ENCODE data around the gene TDRD9. TPM values are rescaled to one million over a fixed set of nuclear protein-coding genes. Genes with fewer than 3 reads are reported as not detected.

The TDRD9 gene
- total RNA-seq, 1 experiment from 2014 or later: not detected

DNA sequence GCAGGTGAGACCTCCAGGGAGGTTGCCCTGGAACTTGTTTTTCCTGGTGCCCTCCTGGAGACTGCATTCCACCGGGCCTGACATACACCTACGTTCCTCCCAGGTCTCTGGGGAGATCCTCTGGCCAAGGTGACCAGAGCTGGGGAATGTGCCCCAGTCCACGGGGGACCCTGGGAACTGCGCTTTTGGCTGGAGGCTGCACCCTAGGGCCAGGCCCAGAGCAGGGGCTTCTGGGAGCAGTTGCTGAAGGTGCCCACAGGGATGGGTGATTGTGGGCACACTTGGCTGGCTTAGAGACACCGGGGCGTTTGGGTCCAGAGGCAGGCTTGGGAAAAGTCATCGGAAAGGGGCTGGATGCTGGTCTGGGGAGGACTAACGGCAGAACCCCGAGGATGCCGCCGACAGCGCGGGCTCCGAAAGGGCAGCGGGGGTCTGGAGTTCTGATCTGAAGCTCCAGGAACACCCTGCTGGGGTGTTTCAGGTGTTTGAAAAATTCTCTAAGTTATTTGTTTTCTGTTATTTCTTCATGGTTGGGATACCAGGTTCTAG is 36.5 kb upstream of the TDRD9 start:
- no peak for TF ChIP-seq SIN3A (IDR thresholded peaks at IDR 0.05; ENCODE audit: borderline replicate concordance, insufficient read depth, low read depth, low read length)
- TF ChIP-seq TCF7L2 (IDR thresholded peaks at IDR 0.05; ENCODE audit: low read depth, low read length): no peak
- TF ChIP-seq POLR2AphosphoS5 (IDR thresholded peaks at IDR 0.05; ENCODE audit: low read depth, low read length): no peak
- TF ChIP-seq, protein P1, sequence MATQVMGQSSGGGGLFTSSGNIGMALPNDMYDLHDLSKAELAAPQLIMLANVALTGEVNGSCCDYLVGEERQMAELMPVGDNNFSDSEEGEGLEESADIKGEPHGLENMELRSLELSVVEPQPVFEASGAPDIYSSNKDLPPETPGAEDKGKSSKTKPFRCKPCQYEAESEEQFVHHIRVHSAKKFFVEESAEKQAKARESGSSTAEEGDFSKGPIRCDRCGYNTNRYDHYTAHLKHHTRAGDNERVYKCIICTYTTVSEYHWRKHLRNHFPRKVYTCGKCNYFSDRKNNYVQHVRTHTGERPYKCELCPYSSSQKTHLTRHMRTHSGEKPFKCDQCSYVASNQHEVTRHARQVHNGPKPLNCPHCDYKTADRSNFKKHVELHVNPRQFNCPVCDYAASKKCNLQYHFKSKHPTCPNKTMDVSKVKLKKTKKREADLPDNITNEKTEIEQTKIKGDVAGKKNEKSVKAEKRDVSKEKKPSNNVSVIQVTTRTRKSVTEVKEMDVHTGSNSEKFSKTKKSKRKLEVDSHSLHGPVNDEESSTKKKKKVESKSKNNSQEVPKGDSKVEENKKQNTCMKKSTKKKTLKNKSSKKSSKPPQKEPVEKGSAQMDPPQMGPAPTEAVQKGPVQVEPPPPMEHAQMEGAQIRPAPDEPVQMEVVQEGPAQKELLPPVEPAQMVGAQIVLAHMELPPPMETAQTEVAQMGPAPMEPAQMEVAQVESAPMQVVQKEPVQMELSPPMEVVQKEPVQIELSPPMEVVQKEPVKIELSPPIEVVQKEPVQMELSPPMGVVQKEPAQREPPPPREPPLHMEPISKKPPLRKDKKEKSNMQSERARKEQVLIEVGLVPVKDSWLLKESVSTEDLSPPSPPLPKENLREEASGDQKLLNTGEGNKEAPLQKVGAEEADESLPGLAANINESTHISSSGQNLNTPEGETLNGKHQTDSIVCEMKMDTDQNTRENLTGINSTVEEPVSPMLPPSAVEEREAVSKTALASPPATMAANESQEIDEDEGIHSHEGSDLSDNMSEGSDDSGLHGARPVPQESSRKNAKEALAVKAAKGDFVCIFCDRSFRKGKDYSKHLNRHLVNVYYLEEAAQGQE (IDR thresholded peaks at IDR 0.05; ENCODE audit: insufficient read depth in 1 of 2, low read depth in 2 of 2, low read length in 1 of 2): no peak
- TF ChIP-seq, protein P2, sequence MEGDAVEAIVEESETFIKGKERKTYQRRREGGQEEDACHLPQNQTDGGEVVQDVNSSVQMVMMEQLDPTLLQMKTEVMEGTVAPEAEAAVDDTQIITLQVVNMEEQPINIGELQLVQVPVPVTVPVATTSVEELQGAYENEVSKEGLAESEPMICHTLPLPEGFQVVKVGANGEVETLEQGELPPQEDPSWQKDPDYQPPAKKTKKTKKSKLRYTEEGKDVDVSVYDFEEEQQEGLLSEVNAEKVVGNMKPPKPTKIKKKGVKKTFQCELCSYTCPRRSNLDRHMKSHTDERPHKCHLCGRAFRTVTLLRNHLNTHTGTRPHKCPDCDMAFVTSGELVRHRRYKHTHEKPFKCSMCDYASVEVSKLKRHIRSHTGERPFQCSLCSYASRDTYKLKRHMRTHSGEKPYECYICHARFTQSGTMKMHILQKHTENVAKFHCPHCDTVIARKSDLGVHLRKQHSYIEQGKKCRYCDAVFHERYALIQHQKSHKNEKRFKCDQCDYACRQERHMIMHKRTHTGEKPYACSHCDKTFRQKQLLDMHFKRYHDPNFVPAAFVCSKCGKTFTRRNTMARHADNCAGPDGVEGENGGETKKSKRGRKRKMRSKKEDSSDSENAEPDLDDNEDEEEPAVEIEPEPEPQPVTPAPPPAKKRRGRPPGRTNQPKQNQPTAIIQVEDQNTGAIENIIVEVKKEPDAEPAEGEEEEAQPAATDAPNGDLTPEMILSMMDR (IDR thresholded peaks at IDR 0.05): no peak
- ATAC-seq (no peak), DNase-seq (ENCODE audit: low read depth, low spot score) (no peak)
- no peaks in the 10 kb centered on the region for H3K36me3 ChIP-seq (ENCODE audit: control insufficient read depth, insufficient read depth, low read length)
- CTCF ChIA-PET: no interaction called here
- no peaks in the 10 kb centered on the region for H3K27me3 ChIP-seq (ENCODE audit: control insufficient read depth, insufficient read depth, low read length)
- H3K4me1 ChIP-seq (ENCODE audit: control insufficient read depth, insufficient read depth, low read length): no peaks in the 10 kb centered on the region
- intact Hi-C loops (cut with micrococcal nuclease; ENCODE audit: unreplicated experiment): no loop called here
- H3K9me3 ChIP-seq (ENCODE audit: control insufficient read depth, insufficient read depth, low read depth, low read length): no peaks in the 10 kb centered on the region
- in situ Hi-C loops (cut with HindIII; ENCODE audit: low pct_unique_long_range_greater_than_20kb, low sequenced_read_pairs): no loop called here
- H3K4me3 ChIP-seq (ENCODE audit: low read depth in 2 of 2, low read length in 2 of 2): no peak overlapping the region
- POLR2A ChIA-PET: no interaction called here
- no peak overlapping the region for H3K27ac ChIP-seq (ENCODE audit: low read length)
- no TSS peak for BruUV-seq (replicated peaks)

DNA sequence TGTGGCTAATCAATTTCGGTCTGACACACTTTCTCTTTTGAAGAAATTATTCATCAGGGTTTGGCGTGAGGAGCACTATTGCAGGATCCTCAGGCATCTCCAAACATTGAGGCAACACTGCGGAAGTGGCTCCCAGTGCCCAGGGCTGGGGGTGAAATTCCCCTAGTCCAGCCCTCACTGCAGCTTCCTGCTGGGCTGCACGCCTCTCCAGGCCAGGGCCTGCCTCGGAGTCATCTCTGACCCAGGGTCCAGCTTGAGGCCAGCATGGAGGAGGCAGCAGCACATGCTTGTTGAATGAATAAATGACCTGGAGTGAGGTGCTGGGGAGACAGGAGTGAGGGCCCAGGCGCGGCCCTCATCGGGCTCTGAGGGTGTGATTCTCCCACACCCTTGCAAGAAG is 36.0 kb upstream of the TDRD9 start:
- intact Hi-C loops (cut with micrococcal nuclease; ENCODE audit: unreplicated experiment): no loop called here
- ATAC-seq: no peak
- CTCF ChIA-PET: interaction anchor here (0.6 kb wide), 1 partner anchor 128 kb away, joined by 3 read pairs; no protein-coding TSS in a partner anchor
- Histone ChIP-seq H3K27ac (ENCODE audit: low read length) (no peak overlapping the region), H3K27me3 (ENCODE audit: control insufficient read depth, insufficient read depth, low read length) (no peaks in the 10 kb centered on the region), H3K9me3 (ENCODE audit: control insufficient read depth, insufficient read depth, low read depth, low read length) (no peaks in the 10 kb centered on the region), H3K4me3 (ENCODE audit: low read depth in 2 of 2, low read length in 2 of 2) (no peak overlapping the region), H3K36me3 (ENCODE audit: control insufficient read depth, insufficient read depth, low read length) (no peaks in the 10 kb centered on the region), H3K4me1 (ENCODE audit: control insufficient read depth, insufficient read depth, low read length) (no peaks in the 10 kb centered on the region)
- POLR2A ChIA-PET: no interaction called here
- in situ Hi-C loops (cut with HindIII; ENCODE audit: low pct_unique_long_range_greater_than_20kb, low sequenced_read_pairs): no loop called here
- BruUV-seq (replicated peaks): no TSS peak
- DNase-seq (ENCODE audit: low read depth, low spot score): no peak
- TF ChIP-seq, protein P1 (IDR thresholded peaks at IDR 0.05; ENCODE audit: insufficient read depth in 1 of 2, low read depth in 2 of 2, low read length in 1 of 2): no peak
- TF ChIP-seq POLR2AphosphoS5 (IDR thresholded peaks at IDR 0.05; ENCODE audit: low read depth, low read length): no peak
- TF ChIP-seq, protein P2 (IDR thresholded peaks at IDR 0.05): no peak
- TF ChIP-seq SIN3A (IDR thresholded peaks at IDR 0.05; ENCODE audit: borderline replicate concordance, insufficient read depth, low read depth, low read length): no peak
- no peak for TF ChIP-seq TCF7L2 (IDR thresholded peaks at IDR 0.05; ENCODE audit: low read depth, low read length)

All from Panc1 (cell line).